ENCODE data around the gene RRH. TPM values are rescaled to one million over a fixed set of nuclear protein-coding genes. Genes with fewer than 3 reads are reported as not detected.
"Not testable (repeated sequence)": the region's sequence is repeated elsewhere in the genome, so short reads cannot be mapped to it uniquely, and the experiment has no call there.

RRH gene
- total RNA-seq, 1 experiment from 2014 or later: not detected

GRCh38 chr4:109816082-109816442, 11.7 kb upstream of the RRH start:
- peak; percentile 15 to 22 for DNase-seq
- H3K36me3 ChIP-seq: peaks cover 26% of the 10 kb centered on the region
- H3K4me1 ChIP-seq: peaks cover 7% of the 10 kb centered on the region
- no peaks in the 10 kb centered on the region for H3K9me3 ChIP-seq (replicated peaks)
- peak overlapping the region; percentile 79 for H3K4me3 ChIP-seq
- H3K27ac ChIP-seq: peak overlapping the region; percentile 67
- no peaks in the 10 kb centered on the region for H3K27me3 ChIP-seq

GRCh38 chr4:109816894-109817293, 10.9 kb upstream of the RRH start:
- Histone ChIP-seq H3K27ac (no peak overlapping the region), H3K36me3 (peaks cover 32% of the 10 kb centered on the region), H3K9me3 (replicated peaks) (no peaks in the 10 kb centered on the region), H3K27me3 (no peaks in the 10 kb centered on the region), H3K4me1 (peaks cover 7% of the 10 kb centered on the region), H3K4me3 (peak overlapping the region; percentile 79)
- no peak for DNase-seq

- no peaks in the 10 kb centered on the region for H3K27me3 ChIP-seq
- no peak for DNase-seq
- H3K4me1 ChIP-seq: peaks cover 7% of the 10 kb centered on the region
- H3K9me3 ChIP-seq (replicated peaks): no peaks in the 10 kb centered on the region
- H3K4me3 ChIP-seq: no peak overlapping the region
- peaks cover 41% of the 10 kb centered on the region for H3K36me3 ChIP-seq
- H3K27ac ChIP-seq: no peak overlapping the region
Observed at GRCh38 chr4:109818268-109818667, 9.5 kb upstream of the RRH start.

GRCh38 chr4:109820563-109820962, 7.2 kb upstream of the RRH start:
- peaks cover 7% of the 10 kb centered on the region for H3K4me1 ChIP-seq
- no peak overlapping the region for H3K4me3 ChIP-seq
- peaks cover 59% of the 10 kb centered on the region for H3K36me3 ChIP-seq
- H3K27me3 ChIP-seq: no peaks in the 10 kb centered on the region
- no peaks in the 10 kb centered on the region for H3K9me3 ChIP-seq (replicated peaks)
- no peak for DNase-seq
- no peak overlapping the region for H3K27ac ChIP-seq

GRCh38 chr4:109821185-109821584, 6.6 kb upstream of the RRH start:
- Histone ChIP-seq H3K9me3 (replicated peaks) (no peaks in the 10 kb centered on the region), H3K27me3 (no peaks in the 10 kb centered on the region), H3K36me3 (peaks cover 60% of the 10 kb centered on the region), H3K27ac (no peak overlapping the region), H3K4me1 (peaks cover 7% of the 10 kb centered on the region), H3K4me3 (no peak overlapping the region)
- no peak for DNase-seq

- peak in 1 of 2 experiments; percentile 30 for DNase-seq
- Histone ChIP-seq H3K4me3 (no peak overlapping the region), H3K27ac (no peak overlapping the region), H3K36me3 (peaks cover 38% of the 10 kb centered on the region), H3K27me3 (no peaks in the 10 kb centered on the region), H3K9me3 (replicated peaks) (no peaks in the 10 kb centered on the region), H3K4me1 (no peaks in the 10 kb centered on the region)
Observed at GRCh38 chr4:109826719-109827118, 1.1 kb upstream of the RRH start.

- H3K9me3 ChIP-seq (replicated peaks): no peaks in the 10 kb centered on the region
- H3K4me3 ChIP-seq: no peak overlapping the region
- H3K4me1 ChIP-seq: no peaks in the 10 kb centered on the region
- H3K27me3 ChIP-seq: no peaks in the 10 kb centered on the region
- no peaks in the 10 kb centered on the region; the same call in 1 of the 2 replicates for H3K36me3 ChIP-seq
- no peak overlapping the region for H3K27ac ChIP-seq
- DNase-seq: no peak
Observed at GRCh38 chr4:109833756-109834155, 6.0 kb downstream of the RRH start.

- Histone ChIP-seq H3K36me3 (no peaks in the 10 kb centered on the region), H3K4me1 (no peaks in the 10 kb centered on the region), H3K27me3 (no peaks in the 10 kb centered on the region), H3K9me3 (replicated peaks) (no peaks in the 10 kb centered on the region), H3K4me3 (no peak overlapping the region), H3K27ac (no peak overlapping the region)
- DNase-seq: no peak
Observed at GRCh38 chr4:109836985-109837384, 9.2 kb downstream of the RRH start.

GRCh38 chr4:109846395-109847098, 18.8 kb downstream of the RRH start:
- Histone ChIP-seq H3K4me3 (no peak overlapping the region), H3K27ac (no peak overlapping the region), H3K36me3 (no peaks in the 10 kb centered on the region), H3K9me3 (replicated peaks) (no peaks in the 10 kb centered on the region), H3K27me3 (no peaks in the 10 kb centered on the region), H3K4me1 (no peaks in the 10 kb centered on the region)
- no peak for DNase-seq

GRCh38 chr4:109847896-109848442, 20.2 kb downstream of the RRH start, which contains the start of gene LRIT3:
Gene LRIT3 (plus strand): TSS chr4:109848107. CDS start chr4:109848202, 95 bp downstream.
- Histone ChIP-seq H3K4me1 (no peaks in the 10 kb centered on the region), H3K9me3 (replicated peaks) (no peaks in the 10 kb centered on the region), H3K36me3 (no peaks in the 10 kb centered on the region), H3K27ac (no peak within 1 kb of the TSS), H3K4me3 (no peak within 1 kb of the TSS), H3K27me3 (no peaks in the 10 kb centered on the region)
- DNase-seq: no peak

- no peaks in the 10 kb centered on the region for H3K9me3 ChIP-seq (replicated peaks)
- no peaks in the 10 kb centered on the region for H3K36me3 ChIP-seq
- H3K4me1 ChIP-seq: no peaks in the 10 kb centered on the region
- no peak overlapping the region for H3K4me3 ChIP-seq
- H3K27ac ChIP-seq: no peak overlapping the region
- no peak for DNase-seq
- H3K27me3 ChIP-seq: no peaks in the 10 kb centered on the region
Observed at GRCh38 chr4:109848501-109848900, 20.7 kb downstream of the RRH start.

- no peaks in the 10 kb centered on the region for H3K27me3 ChIP-seq
- no peak overlapping the region for H3K4me3 ChIP-seq
- no peaks in the 10 kb centered on the region for H3K36me3 ChIP-seq
- H3K9me3 ChIP-seq (replicated peaks): no peaks in the 10 kb centered on the region
- H3K27ac ChIP-seq: no peak overlapping the region
- H3K4me1 ChIP-seq: no peaks in the 10 kb centered on the region
- DNase-seq: no peak
Observed at GRCh38 chr4:109850601-109851000, 22.8 kb downstream of the RRH start.

- not testable (repeated sequence) for H3K4me1 ChIP-seq; H3K36me3 ChIP-seq; H3K9me3 ChIP-seq (replicated peaks); H3K4me3 ChIP-seq; DNase-seq; H3K27ac ChIP-seq; H3K27me3 ChIP-seq
Observed at GRCh38 chr4:109859426-109860300, 31.9 kb downstream of the RRH start.

GRCh38 chr4:109861271-109861670, 33.5 kb downstream of the RRH start:
- H3K4me3 ChIP-seq: no peak overlapping the region
- no peaks in the 10 kb centered on the region for H3K27me3 ChIP-seq
- H3K4me1 ChIP-seq: no peaks in the 10 kb centered on the region
- no peaks in the 10 kb centered on the region for H3K36me3 ChIP-seq
- H3K27ac ChIP-seq: no peak overlapping the region
- H3K9me3 ChIP-seq (replicated peaks): 0 out of 2 replicates have a peak, but pooled peaks cover 2% of the 10 kb centered on the region
- DNase-seq: no peak

GRCh38 chr4:109861916-109862511, 34.2 kb downstream of the RRH start:
- no peak for DNase-seq
- H3K4me1 ChIP-seq: no peaks in the 10 kb centered on the region

More at GRCh38 chr4:109861916-109862511, 34.2 kb downstream of the RRH start:
- H3K27me3 ChIP-seq: no peaks in the 10 kb centered on the region
- no peak overlapping the region for H3K4me3 ChIP-seq
- 0 out of 2 replicates have a peak, but pooled peaks cover 2% of the 10 kb centered on the region for H3K9me3 ChIP-seq (replicated peaks)
- no peak overlapping the region for H3K27ac ChIP-seq
- no peaks in the 10 kb centered on the region for H3K36me3 ChIP-seq
